Activated naive CD8-positive, alpha-beta T cell (primary cell): ENCODE data around the gene NPPA.
A peak's percentile ranks its signal among the peaks of the same experiment; 100 is the strongest.
"Not testable (repeated sequence)": the region's sequence is repeated elsewhere in the genome, so short reads cannot be mapped to it uniquely, and the experiment has no call there.

Experiments used
- H3K27ac Mint-ChIP-seq: one replicate; pipeline ENCODE4 v1.8.0; 2021; ENCODE audit warnings: mixed read lengths
- H3K27me3 Mint-ChIP-seq: one replicate; pipeline ENCODE4 v1.8.0; 2021; ENCODE audit warnings: mixed read lengths
- H3K36me3 Mint-ChIP-seq: one replicate; pipeline ENCODE4 v1.8.0; 2021; ENCODE audit warnings: mixed read lengths
- H3K4me1 Mint-ChIP-seq: one replicate; pipeline ENCODE4 v1.8.0; 2021; ENCODE audit warnings: low read depth, mixed read lengths
- H3K4me3 Mint-ChIP-seq: one replicate; pipeline ENCODE4 v1.8.0; 2021; ENCODE audit warnings: mild to moderate bottlenecking, mixed read lengths
- H3K9me3 Mint-ChIP-seq: one replicate; pipeline ENCODE4 v1.8.0; 2021; ENCODE audit warnings: low read depth, mixed read lengths

Gene NPPA

DNA sequence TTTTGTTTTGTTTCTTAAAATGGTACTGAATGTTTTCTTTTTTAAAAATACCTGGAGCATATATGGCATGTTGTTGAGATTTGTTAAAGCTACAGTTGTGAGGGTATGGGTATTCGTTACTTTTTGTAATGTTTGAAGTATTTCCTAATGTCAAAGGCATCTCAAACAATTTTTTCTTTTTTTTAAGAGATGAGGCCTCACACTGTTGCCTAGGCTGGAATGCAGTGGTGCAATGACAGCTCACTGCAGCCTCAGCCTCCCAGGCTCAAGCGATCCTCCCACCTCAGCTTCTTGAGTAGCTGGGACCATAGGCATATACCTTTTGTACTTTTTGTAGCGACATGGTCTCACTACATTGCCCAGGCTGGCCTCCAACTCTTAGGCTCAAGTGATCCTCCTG is 25.5 kb downstream of the NPPA start:
- H3K27me3 Mint-ChIP-seq: no peaks in the 10 kb centered on the region
- peaks cover 3% of the 10 kb centered on the region for H3K36me3 Mint-ChIP-seq
- H3K4me3 Mint-ChIP-seq: no peak overlapping the region
- no peaks in the 10 kb centered on the region for H3K9me3 Mint-ChIP-seq
- no peaks in the 10 kb centered on the region for H3K4me1 Mint-ChIP-seq
- no peak overlapping the region for H3K27ac Mint-ChIP-seq

DNA sequence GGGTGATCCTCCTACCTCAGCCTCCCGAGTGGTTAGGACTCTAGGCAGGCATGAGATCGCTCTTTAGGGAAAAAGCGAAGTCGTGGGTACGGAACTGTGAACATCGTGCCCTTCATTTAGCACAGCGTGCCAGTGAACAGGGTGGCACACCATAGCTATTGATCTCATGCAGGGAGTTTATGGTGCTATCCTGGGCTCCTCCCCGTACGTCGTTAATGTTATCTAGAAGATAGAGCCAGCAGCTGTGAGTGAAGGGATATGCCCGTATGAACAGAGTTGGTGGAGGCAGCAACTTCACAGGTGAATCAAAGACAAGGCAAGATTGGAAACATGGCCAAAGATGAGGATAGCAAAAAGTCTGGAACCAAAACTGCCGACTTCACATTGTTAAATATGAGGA is 30.4 kb downstream of the NPPA start:
- Mint-ChIP-seq H3K4me3 (no peak overlapping the region), H3K4me1 (peaks cover 2% of the 10 kb centered on the region), H3K36me3 (peaks cover 6% of the 10 kb centered on the region), H3K27me3 (no peaks in the 10 kb centered on the region), H3K9me3 (no peaks in the 10 kb centered on the region), H3K27ac (no peak overlapping the region)

DNA sequence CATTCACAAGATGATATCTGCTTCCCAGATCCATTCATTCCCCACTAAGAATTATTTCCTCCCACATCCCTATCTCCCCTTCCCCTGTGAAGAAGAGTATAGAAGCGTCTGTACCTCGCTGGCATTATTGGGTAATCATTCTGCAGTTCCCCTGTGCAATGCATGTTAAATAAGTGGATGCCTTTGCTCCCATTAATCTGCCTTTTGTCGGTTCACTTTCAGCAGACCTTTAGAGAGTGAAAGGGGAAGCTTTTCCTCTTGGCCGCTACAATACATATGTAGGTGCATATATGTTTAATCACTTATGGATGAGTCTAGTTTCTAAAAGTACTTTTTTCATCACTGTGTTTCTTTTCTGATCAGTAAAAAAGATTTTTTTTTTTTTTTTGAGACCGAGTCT is 34.6 kb downstream of the NPPA start:
- Mint-ChIP-seq H3K4me3 (no peak overlapping the region), H3K4me1 (peaks cover 11% of the 10 kb centered on the region), H3K36me3 (peaks cover 8% of the 10 kb centered on the region), H3K27me3 (no peaks in the 10 kb centered on the region), H3K27ac (no peak overlapping the region), H3K9me3 (no peaks in the 10 kb centered on the region)

DNA sequence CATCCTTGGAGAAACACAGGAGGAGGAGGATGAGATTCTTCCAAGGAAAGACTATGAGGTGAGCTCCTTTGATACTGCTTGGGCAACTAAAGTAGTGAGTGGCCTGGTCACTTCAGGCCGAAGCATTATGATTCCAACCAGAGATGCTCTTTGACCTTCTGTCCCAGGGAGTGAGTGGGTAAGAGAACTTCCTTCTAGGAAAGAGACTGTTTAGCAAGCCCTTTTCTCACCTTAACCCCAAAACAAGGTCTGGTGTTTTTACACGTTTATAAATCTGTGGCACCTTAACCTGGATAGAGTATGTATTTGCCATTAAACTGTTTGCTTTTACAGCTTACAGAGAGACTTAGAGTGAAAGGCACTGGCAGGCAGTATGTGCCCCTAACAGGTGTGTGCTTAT is 40.5 kb downstream of the NPPA start:
- Mint-ChIP-seq H3K27ac (peak overlapping the region; percentile 82), H3K9me3 (no peaks in the 10 kb centered on the region), H3K4me1 (peaks cover 51% of the 10 kb centered on the region), H3K36me3 (peaks cover 2% of the 10 kb centered on the region), H3K27me3 (no peaks in the 10 kb centered on the region), H3K4me3 (peak overlapping the region; percentile 98)

DNA sequence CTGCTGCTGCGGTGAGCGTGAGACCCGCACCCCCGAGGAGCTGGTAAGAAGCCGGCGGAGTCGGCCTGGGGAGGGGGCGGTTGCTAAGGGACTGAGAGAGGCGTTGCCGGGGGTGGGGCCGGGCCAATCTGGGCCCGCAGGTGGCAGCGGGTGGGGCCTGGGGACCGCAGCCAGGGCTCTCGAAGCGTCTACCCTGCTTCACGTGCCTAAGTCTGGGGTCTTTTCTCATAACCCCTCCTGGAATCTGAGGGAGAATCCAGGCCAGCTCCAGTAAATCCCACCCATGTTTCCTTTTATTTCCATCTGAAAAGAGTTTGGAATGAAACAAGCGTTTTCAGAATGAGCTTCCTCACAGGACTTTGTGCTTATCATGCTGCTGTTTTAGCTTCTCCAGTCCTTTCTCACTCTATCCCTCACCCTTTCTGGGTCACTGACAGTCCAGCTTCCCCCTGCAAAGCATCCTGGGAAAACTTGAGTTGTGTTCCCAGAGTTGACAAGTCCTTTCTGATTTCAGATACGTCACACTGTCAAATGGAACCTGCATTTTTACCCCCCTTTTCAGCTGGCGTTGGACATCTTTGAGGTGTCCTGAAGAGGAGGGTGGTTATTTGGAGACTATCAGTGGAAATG is 41.2 kb downstream of the NPPA start:
- Mint-ChIP-seq H3K4me3 (peak overlapping the region; percentile 98), H3K27me3 (no peaks in the 10 kb centered on the region), H3K4me1 (peaks cover 56% of the 10 kb centered on the region), H3K9me3 (no peaks in the 10 kb centered on the region), H3K36me3 (peaks cover 2% of the 10 kb centered on the region), H3K27ac (peak overlapping the region; percentile 97)

DNA sequence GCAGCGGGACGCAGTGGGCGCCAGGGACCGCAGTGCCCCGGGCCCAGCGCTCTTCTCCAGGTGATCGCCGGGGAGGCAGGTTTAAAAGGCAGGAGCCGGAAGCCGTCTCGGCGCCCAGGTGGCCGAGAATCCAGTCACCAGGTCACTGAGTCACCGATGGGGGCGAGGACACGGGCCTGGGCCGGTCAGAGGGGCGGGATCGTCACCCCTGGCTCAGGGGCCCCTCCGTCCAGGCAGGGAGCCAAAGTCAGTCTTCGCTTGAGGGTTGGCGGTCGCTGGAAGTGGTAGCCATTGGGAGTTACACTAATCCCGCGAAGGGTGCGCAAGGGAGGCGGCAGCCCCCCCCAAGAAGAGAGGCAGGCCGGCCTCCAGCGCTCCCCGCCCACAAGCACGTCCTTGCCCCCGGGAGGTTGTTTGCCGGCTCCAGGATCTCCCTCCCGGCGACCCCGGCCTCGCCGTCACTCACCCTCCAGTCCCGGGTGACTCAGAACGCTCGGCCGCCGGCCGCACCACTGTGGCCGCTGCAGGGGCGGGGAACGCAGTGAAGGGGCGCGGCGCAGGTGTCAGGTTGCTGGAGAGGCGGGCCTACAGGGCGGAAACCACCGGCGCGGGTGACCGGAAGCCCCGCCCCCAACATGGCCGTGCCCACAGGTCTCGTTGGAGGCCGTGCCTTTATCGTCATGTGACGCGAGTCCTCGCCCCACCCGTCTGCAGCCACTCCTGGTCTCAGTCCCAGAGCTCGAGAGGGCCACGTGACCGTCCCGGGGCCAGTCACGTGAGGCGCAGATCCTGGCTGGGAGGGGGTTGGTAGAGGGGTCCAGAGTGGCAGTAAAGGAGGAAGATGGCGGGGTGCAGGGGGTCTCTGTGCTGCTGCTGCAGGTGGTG is 41.9 kb downstream of the NPPA start, which contains the start of the genes CLCN6 and MTHFR:
TSS of gene CLCN6 (plus strand) at position 770 of the 885 bp plus-strand sequence. CDS start at position 842, 72 bp downstream.
TSS of gene MTHFR (minus strand) at position 543 of the 885 bp plus-strand sequence. CDS start 2,848 bp downstream, outside the sequence.
- Mint-ChIP-seq H3K36me3 (peaks cover 4% of the 10 kb centered on the region), H3K4me3 (peak within 1 kb of the TSS; percentile 98), H3K9me3 (no peaks in the 10 kb centered on the region), H3K4me1 (peaks cover 59% of the 10 kb centered on the region), H3K27me3 (no peaks in the 10 kb centered on the region), H3K27ac (peak within 1 kb of the TSS; percentile 97)

DNA sequence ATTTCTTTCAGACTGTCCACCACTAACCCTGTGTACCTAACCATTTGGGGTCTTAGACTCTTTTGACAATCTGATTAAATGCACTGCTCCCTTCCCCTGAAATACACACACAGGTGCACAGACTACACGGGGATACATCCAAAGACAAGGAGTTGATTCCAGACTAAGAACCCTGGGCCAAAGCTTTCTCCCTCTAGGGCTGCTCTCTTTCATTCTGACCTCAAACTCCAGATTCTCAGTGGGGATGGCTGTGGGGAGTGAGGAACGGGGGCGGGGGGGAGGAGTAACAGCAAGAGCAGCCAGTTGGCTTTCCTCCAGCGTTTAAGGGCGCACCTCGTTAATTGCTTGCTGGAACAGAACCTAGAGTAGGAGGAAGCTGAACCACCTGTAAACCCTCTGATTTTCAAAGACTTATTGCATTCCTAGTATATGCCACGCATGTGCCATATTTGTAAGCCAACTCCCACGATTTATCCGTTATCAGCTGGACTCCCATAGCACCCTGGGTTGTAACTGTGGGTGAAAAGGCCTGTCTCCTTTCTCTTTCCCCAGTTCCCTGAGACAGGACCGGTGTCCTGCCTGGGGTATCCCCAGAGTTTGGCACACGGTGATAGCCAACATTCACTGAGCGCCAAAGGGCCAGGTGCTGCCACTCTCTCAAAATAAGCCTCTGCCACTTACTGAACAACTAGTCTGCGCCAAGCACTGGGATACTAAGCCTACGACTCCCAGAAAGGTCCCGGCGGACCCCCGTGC is 42.7 kb downstream of the NPPA start:
- Mint-ChIP-seq H3K9me3 (no peaks in the 10 kb centered on the region), H3K4me1 (peaks cover 59% of the 10 kb centered on the region), H3K4me3 (peak overlapping the region; percentile 98), H3K36me3 (peaks cover 5% of the 10 kb centered on the region), H3K27me3 (no peaks in the 10 kb centered on the region), H3K27ac (peak overlapping the region; percentile 66)

DNA sequence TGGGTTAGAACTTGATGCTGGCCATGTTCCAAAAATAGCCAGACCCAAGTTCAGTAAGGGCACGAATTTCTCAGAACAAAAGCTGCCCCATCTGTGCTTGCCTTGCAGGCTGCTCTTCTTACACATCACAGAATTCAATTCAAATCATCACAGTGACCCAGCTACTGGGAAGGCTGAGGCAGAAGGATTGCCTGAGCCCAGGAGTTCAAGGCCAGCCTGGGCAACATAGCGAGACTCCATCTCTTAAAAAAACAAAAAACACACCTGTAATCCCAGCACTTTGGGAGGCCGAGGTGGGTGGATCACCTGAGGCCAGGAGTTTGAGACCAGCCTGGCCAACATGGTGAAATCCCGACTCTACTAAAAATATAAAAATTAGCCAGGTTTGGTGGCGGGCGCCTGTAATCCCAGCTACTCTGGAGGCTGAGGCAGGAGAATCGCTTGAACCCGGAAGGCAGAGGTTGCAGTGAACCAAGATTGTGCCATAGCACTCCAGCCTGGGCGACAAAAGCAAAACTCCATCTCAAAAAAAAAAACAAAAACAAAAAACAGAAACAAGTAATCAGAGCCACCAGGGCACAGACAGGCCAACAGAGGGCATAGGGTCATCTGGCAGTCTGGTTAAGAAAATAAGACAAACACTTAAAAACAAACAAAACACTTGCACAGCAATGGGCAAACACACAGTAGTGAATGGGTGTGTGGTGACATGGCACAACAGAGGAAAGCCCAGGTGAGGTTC is 43.5 kb downstream of the NPPA start:
- peaks cover 56% of the 10 kb centered on the region for H3K4me1 Mint-ChIP-seq
- H3K4me3 Mint-ChIP-seq: peak overlapping the region; percentile 98
- H3K27ac Mint-ChIP-seq: peak overlapping the region; percentile 66
- H3K27me3 Mint-ChIP-seq, H3K9me3 Mint-ChIP-seq, H3K36me3 Mint-ChIP-seq: not testable (repeated sequence)

DNA sequence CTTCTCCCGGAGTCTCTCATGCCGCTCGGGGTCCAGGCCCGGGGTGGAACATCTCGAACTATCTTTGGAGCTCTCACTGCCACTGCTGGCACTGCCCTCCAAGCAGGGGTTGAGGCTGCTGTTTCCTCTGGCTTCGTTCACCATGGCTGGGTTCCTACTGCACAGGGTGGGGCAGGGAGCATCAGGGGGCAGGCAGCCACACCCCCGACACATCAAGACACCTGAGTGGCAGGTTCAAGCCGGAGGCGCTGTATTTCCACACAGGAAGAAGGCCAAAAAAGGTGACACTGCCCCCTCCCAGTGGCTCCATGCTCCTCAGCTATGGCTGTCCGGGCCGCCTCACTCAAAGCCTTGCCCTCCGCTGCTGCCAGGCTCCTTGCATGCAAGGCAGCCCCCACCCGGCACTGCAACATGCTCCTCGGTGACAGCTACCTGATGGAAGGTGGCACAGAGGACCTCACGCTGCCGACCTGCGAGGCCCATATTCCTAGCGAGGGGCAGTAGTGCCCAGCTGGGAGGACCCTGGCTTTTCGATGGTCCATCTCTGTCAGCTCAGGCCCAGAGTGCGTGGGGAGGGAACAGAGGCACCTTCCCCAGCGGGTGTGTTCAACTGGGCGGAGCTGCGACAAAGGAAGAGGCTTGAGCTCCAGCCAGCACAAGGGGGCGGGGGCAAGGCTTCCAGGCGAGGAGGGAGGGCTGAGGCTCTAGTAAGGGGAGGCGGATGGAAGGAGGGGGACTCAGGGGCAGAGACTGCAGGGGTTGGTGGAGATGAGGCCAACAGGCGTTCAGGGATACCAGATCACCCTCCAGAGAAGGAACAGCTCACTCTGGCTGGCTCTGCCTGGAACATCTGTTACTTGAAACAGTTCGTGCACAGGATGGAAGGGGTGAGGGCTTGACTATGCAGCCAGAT is 44.4 kb downstream of the NPPA start:
- Mint-ChIP-seq H3K4me3 (peak overlapping the region; percentile 98), H3K4me1 (peaks cover 51% of the 10 kb centered on the region), H3K27ac (peak overlapping the region; percentile 58), H3K36me3 (peaks cover 3% of the 10 kb centered on the region), H3K27me3 (no peaks in the 10 kb centered on the region), H3K9me3 (no peaks in the 10 kb centered on the region)

DNA sequence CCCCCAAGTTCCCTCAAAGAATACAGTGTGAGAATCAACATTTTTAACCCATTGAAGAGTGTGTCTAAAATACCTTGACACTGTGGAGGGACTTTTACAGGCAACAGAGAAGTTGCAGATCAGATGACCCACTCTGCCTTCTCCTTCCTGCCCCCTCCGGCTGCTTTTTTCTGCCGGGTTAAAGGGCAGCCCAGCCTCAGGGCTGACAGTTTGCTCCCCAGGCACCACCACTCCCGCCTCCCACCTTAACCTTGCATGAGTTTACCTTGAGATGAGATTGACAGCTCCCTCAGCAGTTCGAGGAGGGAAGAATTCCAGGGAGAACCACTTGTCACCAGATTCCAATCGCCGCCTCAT is 45.0 kb downstream of the NPPA start:
- Mint-ChIP-seq H3K36me3 (peaks cover 3% of the 10 kb centered on the region), H3K4me1 (peaks cover 46% of the 10 kb centered on the region), H3K27ac (peak overlapping the region; percentile 58)

DNA sequence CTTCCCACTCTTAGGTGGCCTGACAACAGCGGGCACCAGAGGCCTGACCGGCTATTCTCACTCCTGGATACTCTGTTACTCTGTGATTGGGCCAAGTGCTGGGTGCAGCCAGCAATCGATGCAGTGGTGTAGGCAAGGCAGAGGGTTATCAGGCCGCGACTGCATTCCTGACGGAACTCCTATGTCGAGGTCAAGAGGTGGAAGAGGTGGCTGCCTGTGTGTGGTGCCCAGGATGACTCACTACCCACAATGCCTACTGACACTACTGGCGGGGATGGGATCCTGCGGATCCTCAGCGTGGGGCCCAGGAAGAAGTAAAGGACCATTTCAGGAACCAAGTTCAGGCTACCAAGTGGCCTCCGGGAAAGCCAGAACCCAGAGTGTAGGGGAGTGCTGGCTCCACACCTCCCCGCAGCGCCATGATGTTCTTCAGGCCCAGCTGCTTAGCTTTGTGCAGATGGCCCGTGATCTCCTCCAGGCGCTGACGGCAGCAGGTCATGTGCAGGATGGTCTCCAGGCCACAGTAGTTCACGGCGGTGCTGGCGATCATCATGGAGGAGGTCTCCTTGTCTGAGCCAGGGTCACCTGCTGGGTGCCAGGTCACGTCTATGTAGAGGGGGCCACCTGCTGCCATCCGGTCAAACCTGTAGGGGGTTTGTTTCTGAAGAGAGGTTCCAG is 46.7 kb downstream of the NPPA start:
- no peak overlapping the region for H3K27ac Mint-ChIP-seq
- H3K4me3 Mint-ChIP-seq: no peak overlapping the region
- peaks cover 3% of the 10 kb centered on the region for H3K36me3 Mint-ChIP-seq
- H3K4me1 Mint-ChIP-seq: peaks cover 34% of the 10 kb centered on the region
- H3K9me3 Mint-ChIP-seq: no peaks in the 10 kb centered on the region
- no peaks in the 10 kb centered on the region for H3K27me3 Mint-ChIP-seq

More for the DNA sequence above, 45.0 kb downstream of the NPPA start:
- H3K27me3 Mint-ChIP-seq: no peaks in the 10 kb centered on the region
- peak overlapping the region; percentile 98 for H3K4me3 Mint-ChIP-seq
- no peaks in the 10 kb centered on the region for H3K9me3 Mint-ChIP-seq

DNA sequence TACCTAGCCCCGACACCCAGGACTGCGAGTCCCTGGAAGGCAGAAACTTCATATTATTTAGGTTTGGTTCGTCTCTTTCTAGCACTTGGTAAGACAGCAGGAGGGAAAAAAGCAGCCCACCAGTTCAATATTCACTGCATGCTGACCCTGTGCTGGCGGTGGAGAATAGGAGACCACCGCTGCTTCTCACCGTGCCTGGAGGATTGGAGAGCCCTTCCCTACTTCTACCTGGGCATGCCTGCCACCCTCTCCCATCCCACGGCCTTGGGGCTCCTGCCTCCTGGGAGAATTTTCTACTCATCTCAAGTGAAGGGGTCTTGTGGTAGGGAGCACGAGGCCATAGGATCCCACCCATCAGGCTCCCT is 47.2 kb downstream of the NPPA start:
- H3K27me3 Mint-ChIP-seq: no peaks in the 10 kb centered on the region
- H3K36me3 Mint-ChIP-seq: peaks cover 4% of the 10 kb centered on the region
- H3K27ac Mint-ChIP-seq: no peak overlapping the region
- no peak overlapping the region for H3K4me3 Mint-ChIP-seq
- H3K4me1 Mint-ChIP-seq: peaks cover 34% of the 10 kb centered on the region
- no peaks in the 10 kb centered on the region for H3K9me3 Mint-ChIP-seq

DNA sequence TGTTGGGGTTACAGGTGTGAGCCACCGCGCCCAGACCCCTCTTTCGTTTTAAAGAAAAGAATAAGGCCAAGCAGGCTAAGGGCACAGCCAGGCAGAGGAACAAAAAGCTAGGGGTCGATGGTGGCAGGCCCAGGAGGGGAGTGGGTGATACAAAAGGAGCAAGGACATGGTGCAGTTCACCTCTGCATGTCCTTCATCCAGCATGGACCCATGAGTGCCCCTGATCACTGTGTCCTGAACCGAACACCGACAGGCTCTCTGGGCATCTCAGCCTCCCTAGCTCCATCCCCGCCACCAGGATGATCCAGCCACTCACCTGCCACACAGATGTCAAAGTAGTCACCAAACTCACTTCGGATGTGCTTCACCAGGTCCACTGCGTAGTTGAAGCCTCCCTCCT is 47.7 kb downstream of the NPPA start:
- H3K4me1 Mint-ChIP-seq: peaks cover 34% of the 10 kb centered on the region
- H3K36me3 Mint-ChIP-seq: peaks cover 6% of the 10 kb centered on the region
- no peak overlapping the region for H3K27ac Mint-ChIP-seq
- no peaks in the 10 kb centered on the region for H3K9me3 Mint-ChIP-seq
- H3K4me3 Mint-ChIP-seq: no peak overlapping the region
- H3K27me3 Mint-ChIP-seq: no peaks in the 10 kb centered on the region
